ENCODE data around the gene ANKLE2.
A peak's percentile ranks its signal among the peaks of the same experiment; 100 is the strongest.
"Not testable (repeated sequence)": the region's sequence is repeated elsewhere in the genome, so short reads cannot be mapped to it uniquely, and the experiment has no call there.

ANKLE2 gene

DNA sequence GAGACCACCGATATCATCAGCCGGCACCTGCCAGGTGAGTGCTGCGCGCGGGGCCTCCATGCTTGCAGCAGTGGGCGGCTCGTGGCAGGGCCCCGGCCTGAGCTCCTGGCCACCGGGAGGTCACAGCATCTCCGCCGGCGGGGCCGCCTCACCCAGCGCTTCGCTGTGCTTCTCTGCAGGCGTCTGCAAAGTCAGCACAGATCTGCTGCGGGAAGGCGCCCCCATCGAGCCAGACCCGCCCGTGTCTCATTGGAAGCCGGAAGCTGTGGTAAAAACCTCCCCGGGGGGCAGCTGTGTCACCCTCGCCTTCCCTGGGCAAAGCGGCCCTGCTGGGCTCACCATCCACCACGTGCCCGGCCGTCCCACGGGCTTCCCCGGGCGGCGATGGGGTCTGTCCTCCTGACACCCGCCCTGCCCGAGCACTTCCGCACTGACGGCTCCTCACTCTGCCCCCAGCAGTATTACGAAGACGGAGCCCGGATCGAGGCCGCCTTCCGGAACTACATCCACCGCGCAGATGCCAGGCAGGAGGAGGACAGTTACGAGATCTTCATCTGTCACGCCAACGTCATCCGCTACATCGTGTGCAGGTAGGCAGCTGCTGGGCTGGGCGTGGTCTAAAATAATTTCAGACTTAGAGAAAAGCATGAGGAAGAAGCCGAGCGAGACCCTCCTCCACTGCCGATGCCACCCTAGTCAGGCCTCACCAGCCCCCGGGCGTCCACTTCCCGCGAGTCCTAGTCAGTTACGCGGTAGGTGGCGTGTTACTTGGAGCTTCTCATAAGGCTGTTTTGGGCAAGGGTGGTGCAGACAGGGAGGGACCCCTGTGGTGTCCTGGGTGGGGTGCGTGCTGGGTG, 43.9 kb downstream of the ANKLE2 start:
- DNase-seq, result no peak

DNA sequence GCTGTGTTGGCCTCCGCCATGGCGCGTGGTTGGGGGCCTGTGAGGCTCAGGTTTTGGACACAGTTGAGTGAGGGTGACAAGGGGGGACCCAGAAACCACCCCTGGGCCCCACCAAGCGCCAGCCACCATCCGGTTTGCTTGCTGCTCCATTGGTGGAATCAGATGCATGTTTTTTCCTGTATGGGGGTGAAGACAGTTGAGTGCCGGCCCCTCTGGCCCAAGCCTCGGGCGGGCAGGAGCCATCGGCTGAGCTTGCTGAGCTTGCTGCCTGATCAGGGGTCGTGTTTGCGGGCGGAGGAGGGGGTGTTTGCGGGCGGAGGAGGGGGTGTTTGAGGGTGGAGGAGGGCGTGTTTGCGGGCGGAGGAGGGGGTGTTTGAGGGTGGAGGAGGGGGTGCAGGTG, 44.6 kb downstream of the ANKLE2 start:
- no peak for DNase-seq

DNA sequence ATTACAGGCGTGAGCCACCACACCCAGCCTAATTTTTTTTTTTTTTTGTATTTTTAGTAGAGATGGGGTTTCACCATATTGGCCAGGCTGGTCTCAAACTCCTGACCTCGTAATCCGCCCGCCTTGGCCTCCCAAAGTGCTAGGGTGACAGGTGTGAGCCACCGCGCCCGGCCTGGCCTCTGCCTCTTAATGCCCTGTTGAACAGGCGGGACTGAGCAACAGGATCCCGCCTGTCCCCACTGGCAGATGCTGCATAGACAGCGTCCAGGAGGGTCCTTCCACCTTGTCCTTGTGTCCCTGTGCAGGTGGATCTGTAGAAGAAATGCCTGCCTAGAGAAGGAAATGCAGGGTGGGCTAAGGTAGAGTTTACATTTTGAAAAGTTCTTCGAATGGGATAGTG, 45.3 kb downstream of the ANKLE2 start:
- no peak for DNase-seq

DNA sequence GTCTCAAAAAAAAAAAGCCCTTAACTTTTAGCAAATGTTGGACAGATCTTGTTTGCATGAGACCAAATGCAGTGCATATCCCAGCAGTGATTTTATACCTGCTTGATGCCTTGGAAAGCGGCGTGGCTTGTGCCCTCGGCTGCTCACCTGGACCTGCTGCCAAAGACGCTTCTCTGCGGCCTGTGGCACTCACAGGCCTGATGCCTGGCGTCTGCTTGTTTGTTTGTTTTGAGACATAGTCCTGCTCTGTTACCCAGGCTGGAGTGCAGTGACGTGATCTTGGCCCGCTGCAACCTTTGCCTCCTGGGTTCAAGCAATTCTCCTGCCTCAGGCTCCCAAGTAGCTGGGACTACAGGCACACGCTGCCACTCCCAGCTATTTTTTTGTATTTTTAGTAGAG, 45.8 kb downstream of the ANKLE2 start:
- no peak for DNase-seq

DNA sequence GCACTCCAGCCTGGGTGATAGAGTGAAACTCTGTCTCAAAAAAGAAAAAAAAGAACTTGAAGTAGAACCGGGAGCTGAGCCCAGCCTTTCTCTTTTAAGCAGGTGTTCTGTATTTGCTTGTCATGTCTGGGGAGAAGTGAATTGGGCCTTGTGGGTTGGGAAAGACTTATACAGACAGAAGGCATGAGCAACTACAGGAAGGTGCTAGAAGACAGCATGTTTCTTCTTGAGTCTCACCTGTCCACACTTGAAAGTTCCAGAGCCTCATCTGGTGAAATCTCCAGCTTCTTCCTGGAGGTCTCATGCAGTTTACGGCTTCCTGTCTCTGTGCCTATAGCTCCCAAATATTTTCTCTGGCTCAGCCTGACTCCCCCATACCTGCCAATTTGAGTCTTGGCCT, 48.5 kb downstream of the ANKLE2 start:
- DNase-seq, result no peak

DNA sequence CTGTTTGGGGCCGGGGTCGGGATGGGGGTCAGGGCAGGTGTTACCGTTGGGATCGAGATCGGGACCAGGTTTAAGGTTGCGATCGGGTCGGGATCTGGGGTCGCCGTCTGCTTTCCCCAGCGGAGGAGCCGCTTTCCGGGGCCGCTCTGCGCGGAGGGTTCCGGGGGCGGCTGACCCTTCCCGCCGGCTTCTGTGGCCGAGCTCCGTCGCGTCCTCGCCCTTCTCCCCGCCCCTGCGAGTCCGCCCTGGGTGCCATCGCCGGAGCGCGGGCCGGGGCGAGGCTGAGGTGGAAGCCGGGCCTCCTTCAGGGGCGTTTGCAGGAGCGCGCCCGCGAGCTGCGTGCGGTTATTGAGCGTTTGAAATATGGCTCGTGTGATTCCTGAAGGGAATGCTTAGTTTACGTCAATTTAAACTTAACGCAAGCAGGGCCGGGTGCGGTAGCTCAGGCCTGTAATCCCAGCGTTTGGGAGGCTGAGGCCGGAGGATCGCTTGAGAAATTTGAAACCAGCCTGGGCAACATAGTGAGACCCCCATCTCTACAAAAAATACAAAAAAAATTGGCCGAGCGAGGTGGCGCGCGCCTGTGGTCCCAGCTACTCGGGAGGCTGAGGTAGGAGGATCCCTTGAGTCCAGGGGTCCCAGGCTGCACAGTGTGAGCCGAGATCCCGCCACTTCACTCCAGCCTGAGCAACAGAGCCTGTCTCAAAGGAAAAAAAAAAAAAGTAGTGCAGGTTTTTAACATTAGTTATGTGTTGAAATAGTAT, 50.4 kb downstream of the ANKLE2 start:
- peak; percentile 8 for DNase-seq

DNA sequence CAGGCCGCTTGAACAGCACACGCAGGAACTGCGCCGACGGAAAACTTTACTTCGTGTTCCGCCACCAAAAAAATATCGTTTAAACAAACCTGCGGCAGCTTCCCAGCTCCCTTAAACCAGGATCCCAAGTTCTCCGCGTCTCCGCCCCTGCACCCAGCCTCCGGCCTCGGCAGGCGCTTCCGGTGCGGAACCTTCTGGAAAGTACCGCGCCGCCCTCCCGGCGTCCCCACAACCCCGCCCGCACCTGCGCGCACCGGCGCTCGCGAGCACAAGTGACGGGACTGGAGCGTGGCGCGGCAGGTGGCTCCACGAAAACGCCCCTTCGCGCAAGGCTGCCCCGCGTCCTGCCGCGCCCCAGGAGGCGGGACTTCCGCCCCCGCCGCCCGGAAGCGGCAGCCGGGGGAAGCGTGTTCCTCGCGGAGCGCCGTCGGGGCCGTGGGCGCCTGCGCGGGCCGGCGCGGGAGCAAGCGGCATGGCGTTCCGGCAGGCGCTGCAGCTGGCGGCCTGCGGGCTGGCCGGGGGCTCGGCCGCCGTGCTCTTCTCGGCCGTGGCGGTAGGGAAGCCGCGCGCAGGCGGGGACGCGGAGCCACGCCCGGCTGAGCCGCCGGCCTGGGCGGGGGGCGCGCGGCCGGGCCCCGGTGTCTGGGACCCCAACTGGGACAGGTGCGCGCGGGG, 51.1 kb downstream of the ANKLE2 start, which contains the start of gene PGAM5:
TSS of gene PGAM5 (plus strand) at position 438 of the 675 bp plus-strand sequence. CDS start at position 473, 35 bp downstream.
- peak; percentile 89 for DNase-seq

DNA sequence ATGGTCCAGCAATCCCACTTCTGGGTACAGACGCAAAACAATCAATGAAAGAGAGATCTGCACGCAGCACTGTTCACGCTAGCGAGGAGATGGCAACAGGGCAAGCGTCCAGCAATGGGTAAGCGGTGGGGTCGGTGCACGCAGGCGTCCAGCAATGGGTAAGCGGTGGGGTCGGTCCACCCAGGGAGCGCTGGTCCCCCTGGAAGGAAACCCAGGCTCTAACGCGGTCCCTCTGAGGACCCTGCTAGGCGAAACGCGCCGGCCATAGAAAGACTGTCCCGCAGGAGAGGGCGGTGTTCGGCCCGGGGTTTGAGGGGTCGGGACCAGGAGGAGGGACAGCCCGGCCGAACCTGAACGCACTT, 51.6 kb downstream of the ANKLE2 start:
- DNase-seq, result no peak

DNA sequence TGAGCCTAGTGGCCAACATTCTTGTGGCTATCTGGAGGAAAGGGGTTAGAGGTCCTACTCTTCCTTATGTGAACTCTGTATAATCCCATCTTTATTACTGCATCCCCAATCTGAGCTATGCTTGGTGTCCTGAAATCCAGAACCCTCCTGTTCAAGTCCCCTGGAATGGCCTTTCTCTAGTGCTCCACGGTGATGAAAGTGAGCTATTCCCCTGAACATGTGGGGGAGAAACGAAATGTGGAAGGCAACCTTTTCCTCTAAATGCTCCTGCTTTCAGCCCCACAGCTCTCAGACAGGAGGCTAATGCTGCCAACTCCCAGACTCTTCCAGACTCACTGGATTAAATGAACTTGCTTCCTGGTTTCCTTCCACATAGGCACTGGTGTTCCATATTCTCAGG, 53.5 kb downstream of the ANKLE2 start:
- DNase-seq, result no peak

DNA sequence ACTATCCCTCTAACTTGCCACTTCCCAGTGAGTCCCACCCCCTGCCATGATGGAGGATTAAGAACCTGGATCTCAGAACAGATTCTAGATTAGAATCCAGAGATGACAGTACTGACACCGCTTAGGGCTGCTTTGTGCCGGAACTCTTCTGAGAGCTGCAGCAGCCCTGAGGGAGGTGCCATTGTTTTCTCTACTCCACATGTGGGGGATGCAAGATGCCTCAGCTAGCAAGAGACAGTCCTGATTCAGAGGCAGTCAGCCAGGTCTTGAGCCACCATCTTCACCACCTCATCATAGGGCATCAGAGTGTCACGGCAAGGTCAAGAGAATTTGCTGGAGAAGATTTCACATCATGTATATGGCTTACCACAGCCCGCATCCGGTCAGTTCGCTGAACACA, 54.4 kb downstream of the ANKLE2 start:
- DNase-seq, result no peak

DNA sequence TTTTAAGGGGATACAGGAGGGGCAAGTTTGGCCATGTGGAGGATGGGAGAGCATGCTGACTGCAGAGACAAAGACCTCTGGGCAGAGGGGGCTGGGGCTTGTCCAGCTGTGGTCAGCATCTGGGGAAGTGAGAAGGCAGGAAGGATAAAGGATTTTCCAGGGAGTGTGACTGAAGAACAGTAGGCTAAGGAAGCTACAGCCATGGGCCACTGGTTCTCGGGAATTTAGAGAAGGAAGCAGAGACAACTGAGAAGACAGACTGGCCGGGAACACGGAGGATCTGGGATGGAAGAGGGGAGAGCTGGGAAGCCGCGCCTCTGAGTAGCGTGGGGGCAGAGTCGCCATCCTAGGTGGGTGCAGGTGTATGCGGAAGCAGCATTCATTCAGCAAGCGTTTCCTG, 58.0 kb downstream of the ANKLE2 start:
- DNase-seq, result no peak

DNA sequence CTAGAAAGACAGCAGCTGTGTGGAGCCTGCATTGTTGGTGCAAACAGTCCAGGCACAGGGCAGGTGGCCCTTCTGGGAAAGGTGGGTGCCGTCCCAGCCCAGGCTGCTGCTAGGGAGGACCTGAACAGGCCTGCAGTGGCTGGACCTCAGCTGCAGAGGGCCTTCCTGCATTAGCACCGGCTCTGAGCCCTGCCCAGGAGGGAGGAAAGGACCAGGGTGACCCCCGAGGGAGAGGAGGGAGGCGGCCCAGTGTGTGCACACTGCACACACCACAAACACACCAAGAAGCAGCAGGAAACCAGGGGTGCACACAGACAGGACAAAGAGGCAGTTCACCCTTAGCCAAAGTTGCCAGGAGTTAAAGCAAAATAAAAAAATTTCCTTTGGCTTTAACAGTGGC, 59.0 kb downstream of the ANKLE2 start:
- DNase-seq, result no peak

DNA sequence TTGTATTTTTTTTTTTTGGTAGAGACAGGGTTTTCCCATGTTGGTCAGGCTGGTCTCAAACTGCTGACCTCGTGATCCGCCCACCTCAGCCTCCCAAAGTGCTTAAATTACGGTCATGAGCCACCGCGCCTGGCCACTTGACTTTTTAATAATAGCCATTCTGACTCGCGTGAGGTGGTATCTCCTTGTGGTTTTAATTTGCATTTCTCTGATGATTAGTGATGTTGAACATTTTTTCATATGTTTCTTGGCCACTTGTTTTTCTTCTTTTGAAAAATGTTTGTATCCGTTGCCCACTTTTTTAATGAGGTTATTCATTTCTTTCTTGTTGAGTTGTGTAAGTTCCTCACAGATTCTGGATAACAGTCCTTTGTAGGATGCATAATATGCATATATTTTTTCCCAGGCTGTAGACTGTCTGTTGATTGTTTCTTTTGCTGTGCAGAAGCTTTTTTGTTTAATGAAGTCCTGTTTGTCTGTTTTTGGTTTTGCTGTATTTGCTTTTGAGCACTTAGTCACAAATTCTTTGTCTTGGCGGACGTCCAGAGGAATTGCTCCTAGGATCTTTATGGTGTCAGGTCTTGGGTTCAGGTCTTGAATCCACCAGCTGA, 61.3 kb downstream of the ANKLE2 start:
- DNase-seq, result no peak

DNA sequence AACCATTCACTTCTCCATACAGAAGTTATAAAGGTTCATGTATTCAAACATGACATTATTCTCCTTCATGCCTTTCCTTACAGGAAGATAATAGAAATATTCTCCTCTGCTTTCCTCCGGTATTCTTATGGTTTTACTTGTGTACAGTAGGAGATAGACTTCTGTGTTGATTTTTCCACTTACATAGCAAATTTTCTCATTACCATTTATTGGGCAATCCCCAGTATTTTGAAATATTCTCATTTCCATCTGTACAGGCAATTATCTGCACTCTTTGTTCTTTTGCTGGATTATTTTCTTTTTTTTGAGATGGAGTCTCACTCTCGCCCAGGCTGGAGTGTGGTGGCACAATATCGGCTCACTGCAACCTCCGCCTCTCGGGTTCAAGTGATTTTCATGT, 63.3 kb downstream of the ANKLE2 start:
- no peak for DNase-seq

DNA sequence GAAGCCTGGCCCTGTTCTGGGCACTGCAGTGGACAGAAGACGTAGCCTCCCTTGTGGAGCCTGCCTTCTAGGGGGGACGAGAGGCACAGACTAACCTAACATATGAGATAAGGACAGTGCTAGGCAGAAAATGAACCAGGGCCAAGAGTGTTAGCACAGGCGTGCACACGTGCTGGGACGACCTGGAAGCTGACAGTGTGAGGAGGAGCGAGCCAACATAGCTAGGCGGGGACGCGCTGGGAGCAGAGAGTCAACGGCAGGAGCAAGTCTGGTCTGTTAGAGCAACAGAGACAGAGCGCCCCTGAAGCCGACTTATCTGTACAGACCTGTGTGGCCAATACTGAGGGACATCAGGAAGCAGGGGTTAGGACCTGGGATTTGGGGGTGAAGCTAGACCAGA, 66.2 kb downstream of the ANKLE2 start:
- DNase-seq, result no peak

DNA sequence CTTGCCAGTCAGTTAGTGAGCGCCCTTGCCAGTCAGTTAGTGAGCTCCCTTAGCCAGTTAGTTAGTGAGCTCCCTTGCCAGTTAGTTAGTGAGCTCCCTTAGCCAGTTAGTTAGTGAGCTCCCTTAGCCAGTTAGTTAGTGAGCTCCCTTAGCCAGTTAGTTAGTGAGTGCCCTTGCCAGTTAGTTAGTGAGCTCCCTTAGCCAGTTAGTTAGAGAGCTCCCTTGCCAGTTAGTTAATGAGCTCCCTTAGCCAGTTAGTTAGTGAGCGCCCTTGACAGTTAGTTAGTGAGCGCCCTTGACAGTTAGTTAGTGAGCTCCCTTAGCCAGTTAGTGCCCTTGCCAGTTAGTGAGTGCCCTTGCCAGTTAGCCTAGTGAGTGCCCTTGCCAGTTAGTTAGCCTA, 66.7 kb downstream of the ANKLE2 start:
- not testable (repeated sequence) for DNase-seq

DNA sequence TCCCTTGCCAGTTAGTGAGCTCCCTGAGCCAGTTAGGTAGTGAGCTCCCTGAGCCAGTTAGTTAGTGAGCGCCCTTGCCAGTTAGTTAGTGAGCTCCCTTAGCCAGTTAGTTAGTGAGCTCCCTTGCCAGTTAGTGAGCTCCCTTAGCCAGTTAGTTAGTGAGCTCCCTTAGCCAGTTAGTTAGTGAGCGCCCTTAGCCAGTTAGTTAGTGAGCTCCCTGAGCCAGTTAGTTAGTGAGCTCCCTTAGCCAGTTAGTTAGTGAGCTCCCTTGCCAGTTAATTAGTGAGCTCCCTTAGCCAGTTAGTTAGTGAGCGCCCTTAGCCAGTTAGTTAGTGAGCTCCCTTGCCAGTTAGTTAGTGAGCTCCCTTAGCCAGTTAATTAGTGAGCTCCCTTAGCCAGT, 69.6 kb downstream of the ANKLE2 start:
- not testable (repeated sequence) for DNase-seq

DNA sequence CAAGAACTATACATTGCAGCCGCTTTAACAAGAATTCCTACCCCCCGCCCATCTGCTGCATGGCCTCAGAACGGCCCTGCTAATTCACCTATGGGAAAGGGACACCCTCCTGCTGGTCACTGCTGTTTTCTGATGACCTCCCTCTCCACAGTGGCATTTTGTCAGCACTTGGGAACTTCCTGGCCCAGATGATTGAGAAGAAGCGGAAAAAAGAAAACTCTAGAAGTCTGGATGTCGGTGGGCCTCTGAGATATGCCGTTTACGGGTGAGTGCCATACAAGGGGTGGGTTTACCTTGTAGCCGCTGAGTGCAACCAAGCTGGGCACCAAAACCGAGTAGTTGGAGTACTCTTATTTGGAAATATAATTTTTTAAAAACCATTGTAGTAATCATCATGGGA, 71.5 kb downstream of the ANKLE2 start:
- no peak for DNase-seq

DNA sequence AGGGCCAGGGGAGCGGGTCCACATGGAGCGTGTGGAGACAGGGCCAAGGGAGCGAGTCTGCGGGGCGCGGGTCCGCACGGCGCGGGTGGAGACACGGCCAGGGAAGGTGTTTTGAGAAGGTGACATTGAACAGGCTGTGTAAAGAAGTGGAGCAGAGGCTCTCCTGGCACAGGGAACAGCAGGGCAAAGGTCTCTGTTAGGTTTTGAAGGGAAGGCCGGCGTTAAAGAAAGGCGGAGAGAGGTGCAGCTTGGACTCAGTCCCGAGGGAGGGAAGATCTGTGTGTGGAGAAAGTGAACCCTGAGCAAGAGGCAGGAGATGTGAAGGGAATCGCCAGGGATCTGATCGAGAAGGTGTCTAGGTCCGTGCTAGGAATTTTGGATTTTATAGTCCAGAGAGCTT, 72.4 kb downstream of the ANKLE2 start:
- DNase-seq, result no peak

DNA sequence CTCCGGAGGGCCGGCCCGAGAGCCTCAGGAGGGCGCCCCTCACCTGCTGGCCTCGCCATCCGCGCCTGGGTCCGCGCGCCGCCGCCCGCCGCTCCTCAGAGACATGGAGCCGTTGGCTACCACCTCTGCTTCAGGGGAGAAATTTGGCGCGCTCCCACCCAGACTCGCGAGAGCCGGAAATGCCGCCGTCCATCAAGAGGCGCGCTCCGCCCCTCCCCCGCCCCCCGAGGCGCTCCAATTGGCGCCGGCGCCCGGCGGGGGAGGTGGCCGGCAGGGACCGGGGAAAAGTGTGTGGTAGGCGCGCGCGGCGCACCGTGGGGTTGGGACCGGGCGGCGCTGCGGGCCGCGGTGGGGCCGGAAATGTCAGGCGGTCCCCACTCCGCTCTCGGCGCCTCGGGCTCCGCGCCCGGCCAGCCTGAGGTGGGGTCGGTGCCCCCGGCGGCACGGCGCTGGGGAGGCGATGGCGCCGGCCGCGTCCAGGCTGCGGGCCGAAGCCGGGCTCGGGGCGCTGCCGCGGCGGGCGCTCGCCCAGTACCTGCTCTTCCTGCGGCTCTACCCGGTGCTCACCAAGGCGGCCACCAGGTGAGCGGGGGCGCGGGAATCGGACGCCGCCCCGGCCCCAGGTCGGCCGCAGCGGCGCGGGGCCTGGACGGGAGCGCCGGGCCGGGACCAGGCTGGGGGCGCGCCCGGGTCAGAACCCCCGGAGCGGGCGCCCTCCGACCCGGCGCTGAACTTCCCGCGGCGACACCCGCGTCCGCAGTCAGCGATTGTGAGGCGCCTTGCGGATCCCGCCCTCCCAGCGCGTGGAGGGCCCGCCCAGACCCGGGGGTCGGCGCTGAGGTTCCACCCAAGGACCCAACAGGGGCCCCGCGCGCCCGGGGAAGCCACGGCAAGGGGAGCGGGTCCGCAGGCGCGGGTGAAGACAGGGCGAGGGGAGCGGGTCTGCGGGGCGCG, 74.1 kb downstream of the ANKLE2 start, which contains the start of the genes POLE and PXMP2:
TSS of gene POLE (minus strand) at position 132 of the 954 bp plus-strand sequence. CDS start at position 105, 27 bp downstream.
TSS of gene PXMP2 (plus strand) at position 377 of the 954 bp plus-strand sequence. CDS start at position 461, 84 bp downstream.
- peak; percentile 94 for DNase-seq

DNA sequence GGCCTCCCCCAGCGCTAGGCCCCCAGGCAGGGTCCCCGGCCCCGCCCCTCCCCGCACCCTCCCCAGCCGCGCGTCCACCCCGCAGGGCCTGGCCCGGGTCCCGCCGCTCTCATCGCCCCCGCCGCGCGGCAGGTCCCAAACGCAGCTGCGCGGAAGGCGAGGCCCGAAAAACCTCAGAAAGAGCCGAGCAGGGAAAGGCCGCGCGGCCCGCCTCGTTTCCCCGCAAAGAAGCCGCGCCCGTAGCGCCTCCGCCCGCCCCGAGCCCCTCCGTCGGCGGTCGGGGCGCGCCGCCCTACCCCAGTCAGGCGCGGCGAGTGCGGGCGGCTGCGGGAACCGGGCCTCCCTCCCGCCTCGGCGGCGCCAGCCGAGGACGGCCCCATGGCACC, 74.8 kb downstream of the ANKLE2 start:
- DNase-seq, result peak; percentile 29

DNA sequence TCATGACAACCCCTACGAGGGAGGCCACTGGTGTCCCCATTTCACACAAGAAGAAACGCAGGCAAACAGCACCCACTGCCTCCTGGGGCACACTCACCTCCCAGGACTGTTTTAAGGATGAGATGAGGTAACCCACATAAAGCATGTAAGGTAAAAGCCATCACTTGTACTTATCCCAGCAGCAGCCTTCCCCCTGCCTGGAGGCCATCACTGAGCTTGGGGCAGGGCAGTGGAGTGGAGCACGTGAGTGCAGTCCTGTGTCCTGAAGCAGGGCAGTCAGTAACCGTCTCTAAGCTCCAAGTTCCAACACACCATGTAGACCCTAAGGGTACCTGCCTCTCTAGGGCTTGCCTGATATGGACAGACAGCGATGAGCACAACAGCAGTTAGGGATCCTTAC, 76.2 kb downstream of the ANKLE2 start:
- DNase-seq, result no peak

Measured in stimulated activated naive CD4-positive, alpha-beta T cell treated with Interleukin-2 at 50 U/mL for 16 hours (primary cell).